CD14-positive monocyte (primary cell): ENCODE measurements around the gene GMDS. TPM values are rescaled to one million over a fixed set of nuclear protein-coding genes. Genes with fewer than 3 reads are reported as not detected.

ENCODE experiments used
- DNase-seq, 3 donors: peaks; one replicate each; pipeline ENCODE4 v3.0.0-alpha.2; 2011 to 2022
- H2AFZ ChIP-seq: 2 replicates; pipeline ENCODE4 v1.6.0; 2012; ENCODE audit warnings: mild to moderate bottlenecking, low read depth, low read length, inconsistent platforms; ENCODE audit not compliant: insufficient read depth, poor library complexity, severe bottlenecking
- H3K27ac ChIP-seq, 2 donors: 1 replicate in 1 of 2; 2 replicates in 1 of 2; pipeline ENCODE4 v1.5.1; 2012 to 2013; ENCODE audit warnings: low read length in 2 of 2, control low read depth in 1 of 2, inconsistent platforms in 1 of 2, low read depth in 1 of 2, mild to moderate bottlenecking in 1 of 2
- H3K27me3 ChIP-seq, 2 donors: one replicate each; pipeline versions ENCODE4 v1.6.0 to v1.6.1; 2011 to 2013; ENCODE audit warnings: low read length in 2 of 2; ENCODE audit not compliant: control insufficient read depth in 2 of 2, insufficient read depth in 2 of 2
- H3K36me3 ChIP-seq, 2 donors: replicated peaks in 1 of 2; 1 replicate in 1 of 2; 2 replicates in 1 of 2; pipeline versions ENCODE4 v1.5.1 to v1.6.1; 2012 to 2013; ENCODE audit warnings: low read length in 2 of 2, control low read depth in 1 of 2, inconsistent platforms in 1 of 2, mild to moderate bottlenecking in 1 of 2; ENCODE audit not compliant: insufficient read depth in 2 of 2, control insufficient read depth in 1 of 2
- H3K4me1 ChIP-seq, 2 donors: 1 replicate in 1 of 2; 2 replicates in 1 of 2; pipeline versions ENCODE4 v1.5.1 to v1.6.1; 2012 to 2013; ENCODE audit warnings: low read length in 2 of 2, control low read depth in 1 of 2, inconsistent platforms in 1 of 2, mild to moderate bottlenecking in 1 of 2, moderate library complexity in 1 of 2; ENCODE audit not compliant: insufficient read depth in 2 of 2, control insufficient read depth in 1 of 2
- H3K4me2 ChIP-seq: replicated peaks from 2 replicates; pipeline ENCODE3; 2012; ENCODE audit warnings: low read length, moderate library complexity, mild to moderate bottlenecking; ENCODE audit not compliant: poor library complexity, severe bottlenecking; ENCODE audit errors: extremely low read depth
- H3K4me3 ChIP-seq, 3 experiments: fragments of 200-600 bp in 1 of 3; sonication (generic) in 1 of 3; replicated peaks in 1 of 3; 1 replicate in 2 of 3; 2 replicates in 1 of 3; pipeline ENCODE4 v1.5.1; 2011 to 2013; ENCODE audit warnings: low read length in 3 of 3, mild to moderate bottlenecking in 3 of 3, control low read depth in 2 of 3, low read depth in 2 of 3, inconsistent platforms in 1 of 3, moderate library complexity in 1 of 3
- H3K79me2 ChIP-seq: 2 replicates; pipeline ENCODE4 v1.6.0; 2012; ENCODE audit warnings: mild to moderate bottlenecking, control low read depth, inconsistent platforms, low read length, moderate library complexity; ENCODE audit not compliant: insufficient read depth
- H3K9ac ChIP-seq: 2 replicates; pipeline ENCODE4 v1.6.0; 2017; ENCODE audit warnings: low read length, mild to moderate bottlenecking; ENCODE audit not compliant: insufficient read depth, poor library complexity, severe bottlenecking
- H3K9me3 ChIP-seq, 2 donors: replicated peaks in 1 of 2; 1 replicate in 1 of 2; 2 replicates in 1 of 2; pipeline versions ENCODE4 v1.5.1 to v1.6.1; 2012 to 2013; ENCODE audit warnings: low read length in 2 of 2, control low read depth in 1 of 2; ENCODE audit not compliant: control insufficient read depth in 1 of 2, insufficient read depth in 1 of 2
- H4K20me1 ChIP-seq: 2 replicates; pipeline ENCODE4 v1.6.0; 2012; ENCODE audit warnings: mild to moderate bottlenecking, low read length, control low read depth, moderate library complexity; ENCODE audit not compliant: insufficient read depth
- H3K27ac Mint-ChIP-seq, 7 donors: one replicate each; pipeline ENCODE4 v1.8.0; 2020; ENCODE audit warnings: mild to moderate bottlenecking in 7 of 7, mixed read lengths in 7 of 7, moderate library complexity in 6 of 7, inconsistent platforms in 2 of 7
- H3K27me3 Mint-ChIP-seq, 3 donors: one replicate each; pipeline ENCODE4 v1.8.0; 2021 to 2022; ENCODE audit warnings: low read depth in 3 of 3, mild to moderate bottlenecking in 3 of 3, mixed read lengths in 3 of 3, moderate library complexity in 3 of 3, inconsistent platforms in 1 of 3
- H3K36me3 Mint-ChIP-seq, 2 donors: one replicate each; pipeline ENCODE4 v1.8.0; 2020; ENCODE audit warnings: mixed read lengths in 2 of 2, inconsistent platforms in 1 of 2, mild to moderate bottlenecking in 1 of 2
- H3K4me1 Mint-ChIP-seq: one replicate; pipeline ENCODE4 v1.8.0; 2020; ENCODE audit warnings: mild to moderate bottlenecking, mixed read lengths
- H3K4me3 Mint-ChIP-seq, 2 donors: one replicate each; pipeline ENCODE4 v1.8.0; 2020; ENCODE audit warnings: mild to moderate bottlenecking in 2 of 2, mixed read lengths in 2 of 2, moderate library complexity in 1 of 2
- H3K9me3 Mint-ChIP-seq, 7 donors: one replicate each; pipeline ENCODE4 v1.8.0; 2020 to 2022; ENCODE audit warnings: mixed read lengths in 7 of 7, mild to moderate bottlenecking in 6 of 7, moderate library complexity in 6 of 7, inconsistent platforms in 2 of 7
- WGBS: methylation state at CpG from one replicate; pipeline ENCODE4 v1.1.5; 2013; ENCODE audit warnings: missing lambda C conversion rate; ENCODE audit not compliant: insufficient coverage; 5-methylcytosine and 5-hydroxymethylcytosine counted together
- intact Hi-C, 2 donors: fragments of 100-400 bp; cut with micrococcal nuclease; formaldehyde crosslinking; loops; one replicate each; pipeline versions ENCODE4 v1.15.0 to v1.15.1; 2023
- polyA plus RNA-seq, 3 donors: library from polyadenylated mRNA; depleted of rRNA in 1 of 3; unstranded in 2 of 3; stranded (reverse) in 1 of 3; fragments of 300-500 nt in 2 of 3; fragments of >200 nt in 1 of 3; fragmentation: Illumina TruSeq in 2 of 3; gene quantifications; 1 replicate in 2 of 3; 2 replicates in 1 of 3; pipeline ENCODE4 v1.2.3, GENCODE V29; 2012 to 2021
- TF ChIP-seq, protein P1 (sequence below): fragments of 200-600 bp; IDR thresholded peaks from one replicate; pipeline ENCODE4 v1.8.0; 2022; ENCODE audit warnings: antibody characterized with exemption, mild to moderate bottlenecking

The GMDS gene
- polyA plus RNA-seq, 3 donors, result 10.5 to 19.9 (median 17.6) TPM

DNA sequence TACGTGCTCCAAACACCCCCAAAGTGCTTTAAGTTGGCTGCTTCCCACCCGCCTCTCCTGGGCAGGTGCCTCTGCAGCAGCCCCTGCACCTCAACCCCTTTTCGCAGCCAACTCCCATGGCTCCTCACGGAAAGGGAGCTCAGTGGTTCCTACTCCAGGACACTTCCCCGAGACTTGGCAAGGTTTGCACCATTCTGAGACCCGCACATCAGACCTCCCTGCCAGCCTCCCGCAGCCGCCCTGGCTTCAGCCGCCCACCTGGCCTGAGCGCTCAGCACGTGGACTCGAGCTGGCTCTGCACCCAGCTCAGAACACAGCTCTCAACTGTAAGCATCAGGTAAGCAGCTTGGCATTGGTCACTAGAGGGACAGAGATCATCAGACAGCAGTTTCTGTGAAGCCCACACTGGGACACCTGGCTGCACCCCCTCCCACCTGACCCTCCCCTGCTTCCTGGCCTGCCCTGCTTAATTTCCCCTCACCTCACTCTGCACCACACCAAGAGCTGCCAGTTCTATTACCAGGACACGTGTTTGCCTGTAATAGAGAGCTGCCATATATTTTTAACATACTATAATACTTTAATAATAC, 28.5 kb downstream of the GMDS start:
- 94% methylated on average over 12 of the region's 13 CpGs for WGBS
- Histone ChIP-seq H3K9ac (no peak overlapping the region), H3K4me1 (peaks cover 0 to 6% of the 10 kb centered on the region in 2 donors), H3K27me3 (no peaks in the 10 kb centered on the region), H4K20me1 (peaks cover 4% of the 10 kb centered on the region), H2AFZ (no peak overlapping the region), H3K9me3 (no peaks in the 10 kb centered on the region), H3K79me2 (no peaks in the 10 kb centered on the region), H3K4me3 (no peak overlapping the region), H3K36me3 (no peaks in the 10 kb centered on the region), H3K4me2 (no peak overlapping the region), H3K27ac (no peak overlapping the region)
- intact Hi-C loops, result no loop called here
- TF ChIP-seq, protein P1, sequence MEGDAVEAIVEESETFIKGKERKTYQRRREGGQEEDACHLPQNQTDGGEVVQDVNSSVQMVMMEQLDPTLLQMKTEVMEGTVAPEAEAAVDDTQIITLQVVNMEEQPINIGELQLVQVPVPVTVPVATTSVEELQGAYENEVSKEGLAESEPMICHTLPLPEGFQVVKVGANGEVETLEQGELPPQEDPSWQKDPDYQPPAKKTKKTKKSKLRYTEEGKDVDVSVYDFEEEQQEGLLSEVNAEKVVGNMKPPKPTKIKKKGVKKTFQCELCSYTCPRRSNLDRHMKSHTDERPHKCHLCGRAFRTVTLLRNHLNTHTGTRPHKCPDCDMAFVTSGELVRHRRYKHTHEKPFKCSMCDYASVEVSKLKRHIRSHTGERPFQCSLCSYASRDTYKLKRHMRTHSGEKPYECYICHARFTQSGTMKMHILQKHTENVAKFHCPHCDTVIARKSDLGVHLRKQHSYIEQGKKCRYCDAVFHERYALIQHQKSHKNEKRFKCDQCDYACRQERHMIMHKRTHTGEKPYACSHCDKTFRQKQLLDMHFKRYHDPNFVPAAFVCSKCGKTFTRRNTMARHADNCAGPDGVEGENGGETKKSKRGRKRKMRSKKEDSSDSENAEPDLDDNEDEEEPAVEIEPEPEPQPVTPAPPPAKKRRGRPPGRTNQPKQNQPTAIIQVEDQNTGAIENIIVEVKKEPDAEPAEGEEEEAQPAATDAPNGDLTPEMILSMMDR, result no peak
- no peak for DNase-seq
- no peak overlapping the region for H3K4me3 Mint-ChIP-seq
- no peaks in the 10 kb centered on the region for H3K27me3 Mint-ChIP-seq
- H3K36me3 Mint-ChIP-seq, result peaks cover 0 to 2% of the 10 kb centered on the region in 2 donors
- H3K4me1 Mint-ChIP-seq, result peaks cover 9% of the 10 kb centered on the region
- no peak overlapping the region for H3K27ac Mint-ChIP-seq
- H3K9me3 Mint-ChIP-seq, result peaks cover 0 to 2% (median 0%) of the 10 kb centered on the region in 7 donors

DNA sequence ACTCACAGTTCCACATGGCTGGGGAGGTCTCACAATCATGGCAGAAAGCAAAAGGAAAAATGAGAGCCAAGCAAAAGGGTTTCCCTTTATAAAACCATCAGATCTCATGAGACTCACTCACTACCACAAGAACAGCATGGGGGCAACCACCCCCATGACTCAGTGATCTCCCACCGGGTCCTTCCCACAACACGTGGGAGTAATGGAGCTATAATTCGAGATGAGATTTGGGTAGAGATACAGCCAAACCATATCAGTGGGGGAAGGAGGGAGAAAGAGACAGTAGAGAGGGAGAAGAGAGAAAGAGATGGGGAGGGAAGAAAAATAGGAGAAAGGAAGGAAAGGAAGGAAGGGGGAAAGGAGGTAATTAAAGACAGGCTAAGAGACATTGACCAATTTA, 30.1 kb downstream of the GMDS start:
- Histone ChIP-seq H3K4me2 (no peak overlapping the region), H3K9ac (no peak overlapping the region), H2AFZ (no peak overlapping the region), H3K27me3 (no peaks in the 10 kb centered on the region), H3K4me1 (no peaks in the 10 kb centered on the region), H3K9me3 (no peaks in the 10 kb centered on the region), H3K27ac (no peak overlapping the region), H3K79me2 (no peaks in the 10 kb centered on the region), H4K20me1 (peaks cover 4% of the 10 kb centered on the region), H3K36me3 (no peaks in the 10 kb centered on the region), H3K4me3 (no peak overlapping the region)
- Mint-ChIP-seq H3K36me3 (peaks cover 0 to 2% of the 10 kb centered on the region in 2 donors), H3K4me3 (no peak overlapping the region), H3K27me3 (no peaks in the 10 kb centered on the region), H3K4me1 (no peaks in the 10 kb centered on the region), H3K9me3 (peaks cover 0 to 2% (median 0%) of the 10 kb centered on the region in 7 donors), H3K27ac (no peak overlapping the region)
- TF ChIP-seq, protein P1, result no peak
- intact Hi-C loops, result no loop called here
- DNase-seq, result no peak
- 100% methylated on average over 1 of the region's 3 CpGs for WGBS
